GM15510 (cell line): ENCODE results near the gene ARHGEF37.

Source experiments
- POLR2A ChIP-seq: IDR thresholded peaks from 3 replicates; pipeline ENCODE4 v1.6.1; 2011; ENCODE audit warnings: borderline replicate concordance; ENCODE audit not compliant: insufficient read length; ENCODE audit errors: extremely low read depth

Gene ARHGEF37

GRCh38 chr5:149552553-149553160 lies 28.6 kb upstream of the ARHGEF37 start:
- TF ChIP-seq POLR2A: no peak

GRCh38 chr5:149559706-149560105 lies 21.6 kb upstream of the ARHGEF37 start:
- no peak for TF ChIP-seq POLR2A

- no peak for TF ChIP-seq POLR2A
Measured at GRCh38 chr5:149561848-149562247, 19.4 kb upstream of the ARHGEF37 start.

GRCh38 chr5:149563466-149563865 lies 17.8 kb upstream of the ARHGEF37 start:
- TF ChIP-seq POLR2A: no peak

GRCh38 chr5:149567226-149567625 lies 14.1 kb upstream of the ARHGEF37 start:
- no peak for TF ChIP-seq POLR2A

- no peak for TF ChIP-seq POLR2A
Measured at GRCh38 chr5:149572170-149572569, 9.1 kb upstream of the ARHGEF37 start.

- TF ChIP-seq POLR2A: no peak
Measured at GRCh38 chr5:149572576-149573231, 8.6 kb upstream of the ARHGEF37 start.

- no peak for TF ChIP-seq POLR2A
Measured at GRCh38 chr5:149575131-149575530, 6.2 kb upstream of the ARHGEF37 start.

GRCh38 chr5:149576021-149576420 lies 5.3 kb upstream of the ARHGEF37 start:
- TF ChIP-seq POLR2A: no peak

GRCh38 chr5:149578896-149579295 lies 2.4 kb upstream of the ARHGEF37 start:
- TF ChIP-seq POLR2A: no peak

- TF ChIP-seq POLR2A: no peak
Measured at GRCh38 chr5:149580808-149581191, 498 bp upstream of the ARHGEF37 start.

- no peak for TF ChIP-seq POLR2A
Measured at GRCh38 chr5:149581931-149582768, 852 bp downstream of the ARHGEF37 start.

GRCh38 chr5:149583394-149583793 lies 2.1 kb downstream of the ARHGEF37 start:
- TF ChIP-seq POLR2A: no peak

- no peak for TF ChIP-seq POLR2A
Measured at GRCh38 chr5:149584121-149584520, 2.8 kb downstream of the ARHGEF37 start.

- TF ChIP-seq POLR2A: no peak
Measured at GRCh38 chr5:149585910-149586309, 4.6 kb downstream of the ARHGEF37 start.

- no peak for TF ChIP-seq POLR2A
Measured at GRCh38 chr5:149586708-149587318, 5.5 kb downstream of the ARHGEF37 start.

GRCh38 chr5:149588936-149589335 lies 7.6 kb downstream of the ARHGEF37 start:
- no peak for TF ChIP-seq POLR2A
